Neural progenitor cell (in vitro differentiated cells): ENCODE measurements around the gene POC1A. TPM values are rescaled to one million over a fixed set of nuclear protein-coding genes. Genes with fewer than 3 reads are reported as not detected.

Source experiments
- DNase-seq: peaks from one replicate; pipeline ENCODE4 v3.0.0-alpha.2; 2016; ENCODE audit warnings: low spot score
- H2AFZ ChIP-seq: fragments of 200-600 bp; sonication (generic); replicated peaks from 2 replicates; pipeline ENCODE4 v1.6.1; 2016; ENCODE audit warnings: antibody characterized with exemption
- H3F3A ChIP-seq: fragments of 200-600 bp; sonication (generic); 2 replicates; pipeline ENCODE4 v1.6.1; 2016; ENCODE audit warnings: antibody characterized with exemption, low read depth
- H3K27ac ChIP-seq: fragments of 200-600 bp; sonication (generic); 2 replicates; pipeline ENCODE4 v1.5.1; 2016; ENCODE audit warnings: mild to moderate bottlenecking
- H3K27me3 ChIP-seq: fragments of 200-600 bp; sonication (generic); 2 replicates; pipeline ENCODE4 v1.6.1; 2016; ENCODE audit warnings: mild to moderate bottlenecking, moderate library complexity
- H3K36me3 ChIP-seq: fragments of 200-600 bp; sonication (generic); 2 replicates; pipeline ENCODE4 v1.5.1; 2016
- H3K4me1 ChIP-seq: fragments of 200-600 bp; sonication (generic); 2 replicates; pipeline ENCODE4 v1.6.1; 2016; ENCODE audit warnings: mixed run types
- H3K4me2 ChIP-seq: fragments of 200-600 bp; sonication (generic); 2 replicates; pipeline ENCODE4 v1.6.1; 2016
- H3K4me3 ChIP-seq: fragments of 200-600 bp; sonication (generic); 2 replicates; pipeline ENCODE4 v1.5.1; 2016
- H3K79me2 ChIP-seq: fragments of 200-600 bp; sonication (generic); 2 replicates; pipeline ENCODE4 v1.6.1; 2016; ENCODE audit warnings: low read depth
- H3K9ac ChIP-seq: fragments of 200-600 bp; sonication (generic); 2 replicates; pipeline ENCODE4 v1.6.1; 2016
- H3K9me3 ChIP-seq: fragments of 200-600 bp; sonication (generic); 2 replicates; pipeline ENCODE4 v1.5.1; 2016; ENCODE audit warnings: low read depth
- H4K20me1 ChIP-seq: fragments of 200-600 bp; sonication (generic); 2 replicates; pipeline ENCODE4 v1.6.1; 2016; ENCODE audit warnings: low read depth
- H3K27ac Mint-ChIP-seq: 3 replicates; pipeline ENCODE4 v1.8.0; 2021; ENCODE audit warnings: mixed read lengths
- H3K27me3 Mint-ChIP-seq: 2 replicates; pipeline ENCODE4 v1.8.0; 2022; ENCODE audit warnings: low read depth, mild to moderate bottlenecking, inconsistent platforms, moderate library complexity, mixed read lengths; ENCODE audit not compliant: insufficient read depth
- H3K36me3 Mint-ChIP-seq: 3 replicates; pipeline ENCODE4 v1.8.0; 2021; ENCODE audit warnings: mixed read lengths
- H3K4me1 Mint-ChIP-seq: 3 replicates; pipeline ENCODE4 v1.8.0; 2021; ENCODE audit warnings: mixed read lengths
- H3K4me3 Mint-ChIP-seq: 3 replicates; pipeline ENCODE4 v1.8.0; 2021; ENCODE audit warnings: mild to moderate bottlenecking, moderate library complexity, mixed read lengths
- H3K9me3 Mint-ChIP-seq: 3 replicates; pipeline ENCODE4 v1.8.0; 2020; ENCODE audit warnings: mixed read lengths
- CTCF ChIP-seq: fragments of 200-600 bp; sonication (generic); IDR thresholded peaks from 2 replicates; pipeline ENCODE4 v1.5.1; 2017; ENCODE audit warnings: antibody characterized with exemption, mild to moderate bottlenecking
- EZH2 ChIP-seq: fragments of 200-600 bp; sonication (generic); IDR thresholded peaks from 2 replicates; pipeline ENCODE4 v1.6.1; 2017; ENCODE audit warnings: antibody characterized with exemption, mild to moderate bottlenecking, moderate library complexity
- EZH2phosphoT487 ChIP-seq: fragments of 200-600 bp; sonication (generic); IDR thresholded peaks from 2 replicates; pipeline ENCODE4 v1.6.1; 2017; ENCODE audit warnings: antibody characterized with exemption
- total RNA-seq: library from RNA; depleted of rRNA; stranded (reverse); fragments of >200 nt; gene quantifications from 2 replicates; pipeline ENCODE4 v1.2.3, GENCODE V29; 2015; ENCODE audit warnings: low replicate concordance

The POC1A gene
- total RNA-seq, 1 donor from 2014 or later, result 10.3 TPM

GRCh38 chr3:52091586-52092270 is 62.5 kb downstream of the POC1A start:
- Histone ChIP-seq H3K4me3 (no peak overlapping the region), H3K9ac (no peak overlapping the region), H3F3A (no peaks in the 10 kb centered on the region), H3K79me2 (no peaks in the 10 kb centered on the region), H3K36me3 (no peaks in the 10 kb centered on the region), H2AFZ (no peak overlapping the region), H3K9me3 (no peaks in the 10 kb centered on the region), H4K20me1 (no peaks in the 10 kb centered on the region), H3K4me1 (peaks cover 20% of the 10 kb centered on the region), H3K27ac (no peak overlapping the region), H3K27me3 (no peaks in the 10 kb centered on the region), H3K4me2 (no peak overlapping the region)
- Mint-ChIP-seq H3K4me1 (peaks cover 49% of the 10 kb centered on the region), H3K4me3 (no peak overlapping the region), H3K27me3 (peaks cover 5% of the 10 kb centered on the region), H3K36me3 (peaks cover 7% of the 10 kb centered on the region), H3K9me3 (no peaks in the 10 kb centered on the region), H3K27ac (peak overlapping the region; percentile 57)
- no peak for DNase-seq
- TF ChIP-seq EZH2, result no peak
- TF ChIP-seq EZH2phosphoT487, result no peak
- no peak for TF ChIP-seq CTCF

DNA sequence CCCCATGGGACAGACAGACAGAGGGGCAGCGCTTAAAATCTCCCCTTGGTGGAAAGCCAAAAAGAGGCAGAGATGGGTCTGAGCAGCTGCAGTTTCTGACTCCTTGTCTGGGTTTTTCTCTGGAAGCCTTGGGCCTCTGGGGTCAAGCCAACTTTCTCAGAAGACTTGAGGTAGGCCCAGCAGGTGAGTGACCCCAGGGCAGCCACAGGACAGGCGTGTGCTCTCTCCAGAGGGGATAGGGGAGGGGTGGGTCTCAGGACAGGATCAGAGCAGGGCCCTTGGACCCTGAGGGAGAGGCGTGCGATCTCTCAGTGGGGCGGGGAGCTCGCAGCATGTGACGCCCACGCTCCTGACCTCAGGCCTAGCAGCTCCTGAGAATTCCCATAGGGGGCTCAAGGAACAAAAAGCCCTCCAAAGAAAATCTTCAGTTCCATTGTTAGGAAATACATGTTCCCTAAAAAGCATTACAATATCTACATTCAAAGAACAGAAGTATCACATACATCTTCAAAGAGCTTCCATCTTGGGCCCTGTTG is 63.2 kb downstream of the POC1A start:
- Histone ChIP-seq H3K79me2 (no peaks in the 10 kb centered on the region), H2AFZ (no peak overlapping the region), H4K20me1 (no peaks in the 10 kb centered on the region), H3K9me3 (no peaks in the 10 kb centered on the region), H3K27me3 (no peaks in the 10 kb centered on the region), H3K4me1 (peaks cover 20% of the 10 kb centered on the region), H3K36me3 (no peaks in the 10 kb centered on the region), H3K4me3 (no peak overlapping the region), H3K4me2 (no peak overlapping the region), H3K9ac (no peak overlapping the region), H3F3A (no peaks in the 10 kb centered on the region), H3K27ac (no peak overlapping the region)
- no peaks in the 10 kb centered on the region for H3K9me3 Mint-ChIP-seq
- H3K4me3 Mint-ChIP-seq, result no peak overlapping the region
- TF ChIP-seq CTCF (peak; percentile 20), EZH2phosphoT487 (no peak), EZH2 (no peak)
- DNase-seq, result peak; percentile 44
- peak overlapping the region; percentile 57 for H3K27ac Mint-ChIP-seq
- H3K4me1 Mint-ChIP-seq, result peaks cover 51% of the 10 kb centered on the region
- H3K36me3 Mint-ChIP-seq, result peaks cover 7% of the 10 kb centered on the region
- peaks cover 5% of the 10 kb centered on the region for H3K27me3 Mint-ChIP-seq

GRCh38 chr3:52090131-52090932 is 63.9 kb downstream of the POC1A start:
- TF ChIP-seq EZH2phosphoT487 (no peak), EZH2 (no peak), CTCF (no peak)
- Histone ChIP-seq H3K4me2 (no peak overlapping the region), H4K20me1 (no peaks in the 10 kb centered on the region), H3K4me1 (peaks cover 20% of the 10 kb centered on the region), H3K9me3 (no peaks in the 10 kb centered on the region), H3K4me3 (no peak overlapping the region), H3F3A (no peaks in the 10 kb centered on the region), H2AFZ (no peak overlapping the region), H3K36me3 (no peaks in the 10 kb centered on the region), H3K79me2 (no peaks in the 10 kb centered on the region), H3K27me3 (no peaks in the 10 kb centered on the region), H3K9ac (no peak overlapping the region), H3K27ac (no peak overlapping the region)
- Mint-ChIP-seq H3K9me3 (no peaks in the 10 kb centered on the region), H3K4me3 (no peak overlapping the region), H3K27me3 (peaks cover 4% of the 10 kb centered on the region), H3K4me1 (peaks cover 51% of the 10 kb centered on the region), H3K27ac (peak overlapping the region; percentile 57), H3K36me3 (peaks cover 2% of the 10 kb centered on the region)
- no peak for DNase-seq
